ENCODE results near the gene RIC1. TPM values are rescaled to one million over a fixed set of nuclear protein-coding genes. Genes with fewer than 3 reads are reported as not detected.
"Not testable (repeated sequence)": the region's sequence is repeated elsewhere in the genome, so short reads cannot be mapped to it uniquely, and the experiment has no call there.

The RIC1 gene
- total RNA-seq, 5 donors from 2014 or later (not counting 1 experiment from before 2014, with no cell fraction given) = 22.2 to 29.9 (median 22.9) TPM

DNA sequence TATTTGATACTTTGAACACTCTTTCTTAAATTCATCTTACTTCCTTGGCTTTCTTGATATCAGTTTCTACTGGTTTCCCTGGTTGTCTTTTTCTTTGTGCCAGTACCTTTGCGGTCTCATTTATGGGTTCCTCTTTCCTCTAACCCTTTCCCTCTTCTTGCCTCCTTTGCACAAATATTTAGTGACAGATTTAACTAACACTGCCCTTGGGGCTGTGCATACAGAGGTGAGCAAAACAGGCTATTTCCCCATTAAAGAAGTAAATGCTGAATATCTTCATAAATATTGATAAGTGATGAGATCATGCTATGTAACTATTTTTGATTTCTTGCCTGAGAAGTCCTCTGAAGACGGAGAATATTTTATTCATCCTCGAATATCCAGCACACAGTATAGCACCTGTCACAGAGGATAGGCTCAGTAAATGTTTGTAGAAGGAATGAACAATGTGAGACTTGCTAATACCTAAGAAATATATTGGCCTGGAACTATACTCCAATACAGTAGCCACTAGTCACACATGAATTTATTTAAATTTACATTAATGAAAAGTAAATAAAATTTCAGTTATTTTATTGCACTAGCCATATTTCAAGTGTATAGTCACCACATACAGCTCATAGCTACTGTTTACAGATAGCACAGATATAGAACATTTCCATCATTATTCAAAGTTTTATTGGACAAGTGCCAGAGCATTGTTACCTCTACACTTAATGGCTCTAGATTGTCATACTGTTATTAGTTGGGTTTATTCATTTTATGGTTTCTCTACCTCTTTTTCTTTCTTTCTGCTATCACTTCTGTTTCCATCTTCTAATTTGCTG lies 90.4 kb downstream of the RIC1 start:
- H3K4me3 Mint-ChIP-seq = no peak overlapping the region
- no CpG with 5 or more reads among the region's 3 CpGs for WGBS (ENCODE audit: insufficient coverage)
- Histone ChIP-seq H3K27ac (ENCODE audit: low read length) (no peak overlapping the region), H3K27me3 (replicated peaks in 1 of 2; ENCODE audit: control insufficient read depth in 2 of 2, extremely low read depth in 1 of 2, insufficient read depth in 2 of 2, low read length in 1 of 2) (no peaks in the 10 kb centered on the region), H3K9me3 (no peaks in the 10 kb centered on the region), H3K36me3 (ENCODE audit: control insufficient read depth in 2 of 2, extremely low read depth in 1 of 2, insufficient read depth in 1 of 2, low read length in 1 of 2) (peaks cover 0 to 23% of the 10 kb centered on the region in 2 donors), H3K4me1 (ENCODE audit: control insufficient read depth in 1 of 2, extremely low read depth in 1 of 2, insufficient read depth in 2 of 2, low read length in 2 of 2) (no peaks in the 10 kb centered on the region), H3K4me3 (ENCODE audit: control insufficient read depth in 1 of 2, extremely low read depth in 1 of 2, low read length in 1 of 2) (no peak overlapping the region)
- CTCF ChIA-PET = no interaction called here
- DNase-seq = no peak
- H3K4me1 Mint-ChIP-seq = peaks cover 4 to 8% (median 7%) of the 10 kb centered on the region in 3 donors
- H3K9me3 Mint-ChIP-seq = peaks cover 0 to 14% (median 6%) of the 10 kb centered on the region in 3 donors
- ATAC-seq (replicated peaks in 1 of 4) = no peak
- peak overlapping the region in 1 of 2 donors; percentile 25 for H3K27ac Mint-ChIP-seq
- H3K27me3 Mint-ChIP-seq = no peaks in the 10 kb centered on the region
- POLR2A ChIA-PET = interaction anchor here in 1 of 2 donors (0.7 kb wide), 1 partner anchor 21 kb away, joined by 3 read pairs; no protein-coding TSS in a partner anchor
- peaks cover 69% of the 10 kb centered on the region for H3K36me3 Mint-ChIP-seq

DNA sequence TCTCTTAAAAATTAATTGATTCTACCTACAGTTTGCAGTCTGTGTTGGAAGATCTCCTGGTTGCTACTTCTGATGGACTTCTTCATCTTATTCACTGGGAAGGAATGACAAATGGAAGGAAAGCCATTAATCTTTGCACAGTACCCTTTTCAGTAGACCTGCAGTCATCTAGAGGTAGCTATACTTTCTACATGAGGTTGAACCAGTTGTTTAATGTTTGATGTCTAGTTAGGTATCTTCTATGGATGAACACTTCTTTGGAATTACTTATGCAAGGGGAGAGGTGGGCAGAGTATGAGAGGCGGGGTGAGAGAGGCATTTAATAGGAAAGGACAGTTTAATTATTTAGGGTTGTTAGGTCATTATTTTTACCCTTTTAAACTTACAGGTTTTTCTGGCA lies 91.2 kb downstream of the RIC1 start:
- no peaks in the 10 kb centered on the region for H3K4me1 ChIP-seq (ENCODE audit: control insufficient read depth in 1 of 2, extremely low read depth in 1 of 2, insufficient read depth in 2 of 2, low read length in 2 of 2)
- no CpG with 5 or more reads among the region's 1 CpG for WGBS (ENCODE audit: insufficient coverage)
- CTCF ChIA-PET = no interaction called here
- no peak overlapping the region for H3K4me3 ChIP-seq (ENCODE audit: control insufficient read depth in 1 of 2, extremely low read depth in 1 of 2, low read length in 1 of 2)
- POLR2A ChIA-PET = no interaction called here
- DNase-seq (no peak), ATAC-seq (replicated peaks in 1 of 4) (no peak)
- no peak overlapping the region for H3K4me3 Mint-ChIP-seq
- H3K36me3 ChIP-seq (ENCODE audit: control insufficient read depth in 2 of 2, extremely low read depth in 1 of 2, insufficient read depth in 1 of 2, low read length in 1 of 2) = peaks cover 0 to 23% of the 10 kb centered on the region in 2 donors
- peaks cover 70% of the 10 kb centered on the region for H3K36me3 Mint-ChIP-seq
- H3K27me3 Mint-ChIP-seq = no peaks in the 10 kb centered on the region
- peaks cover 0 to 14% (median 6%) of the 10 kb centered on the region in 3 donors for H3K9me3 Mint-ChIP-seq
- no peaks in the 10 kb centered on the region for H3K9me3 ChIP-seq
- peaks cover 4 to 8% (median 7%) of the 10 kb centered on the region in 3 donors for H3K4me1 Mint-ChIP-seq
- no peaks in the 10 kb centered on the region for H3K27me3 ChIP-seq (replicated peaks in 1 of 2; ENCODE audit: control insufficient read depth in 2 of 2, extremely low read depth in 1 of 2, insufficient read depth in 2 of 2, low read length in 1 of 2)
- no peak overlapping the region for H3K27ac ChIP-seq (ENCODE audit: low read length)
- peak overlapping the region in 1 of 2 donors; percentile 2 for H3K27ac Mint-ChIP-seq

- CTCF ChIA-PET = interaction anchor here in 1 of 2 donors (0.6 kb wide), 1 partner anchor 17 kb away, joined by 4 read pairs; no protein-coding TSS in a partner anchor
Measured at GRCh38 chr9:5721279-5722087, 92.6 kb downstream of the RIC1 start.

GRCh38 chr9:5722679-5723078 lies 93.8 kb downstream of the RIC1 start:
- H3K4me1 ChIP-seq (ENCODE audit: control insufficient read depth in 1 of 2, extremely low read depth in 1 of 2, insufficient read depth in 2 of 2, low read length in 2 of 2); H3K27ac ChIP-seq (ENCODE audit: low read length); DNase-seq; ATAC-seq (replicated peaks in 1 of 4); H3K4me3 ChIP-seq (ENCODE audit: control insufficient read depth in 1 of 2, extremely low read depth in 1 of 2, low read length in 1 of 2); H3K4me3 Mint-ChIP-seq; H3K9me3 Mint-ChIP-seq; H3K27ac Mint-ChIP-seq; H3K9me3 ChIP-seq; H3K27me3 ChIP-seq (replicated peaks in 1 of 2; ENCODE audit: control insufficient read depth in 2 of 2, extremely low read depth in 1 of 2, insufficient read depth in 2 of 2, low read length in 1 of 2); H3K27me3 Mint-ChIP-seq: not testable (repeated sequence)
- peaks cover 7 to 19% (median 7%) of the 10 kb centered on the region in 3 donors for H3K4me1 Mint-ChIP-seq
- WGBS (ENCODE audit: insufficient coverage) = 100% methylated on average over 1 of the region's 4 CpGs
- CTCF ChIA-PET = interaction anchor here in 1 of 2 donors (0.6 kb wide), 1 partner anchor 229 kb away, joined by 10 read pairs; no protein-coding TSS in a partner anchor
- POLR2A ChIA-PET = interaction anchor here in 1 of 2 donors (0.6 kb wide), 1 partner anchor 22 kb away, joined by 9 read pairs; no protein-coding TSS in a partner anchor
- peaks cover 77% of the 10 kb centered on the region for H3K36me3 Mint-ChIP-seq
- peaks cover 0 to 18% of the 10 kb centered on the region in 2 donors for H3K36me3 ChIP-seq (ENCODE audit: control insufficient read depth in 2 of 2, extremely low read depth in 1 of 2, insufficient read depth in 1 of 2, low read length in 1 of 2)

More at GRCh38 chr9:5721279-5722087, 92.6 kb downstream of the RIC1 start:
- Histone ChIP-seq H3K27ac (ENCODE audit: low read length) (no peak overlapping the region), H3K4me3 (ENCODE audit: control insufficient read depth in 1 of 2, extremely low read depth in 1 of 2, low read length in 1 of 2) (no peak overlapping the region), H3K27me3 (replicated peaks in 1 of 2; ENCODE audit: control insufficient read depth in 2 of 2, extremely low read depth in 1 of 2, insufficient read depth in 2 of 2, low read length in 1 of 2) (no peaks in the 10 kb centered on the region), H3K36me3 (ENCODE audit: control insufficient read depth in 2 of 2, extremely low read depth in 1 of 2, insufficient read depth in 1 of 2, low read length in 1 of 2) (peaks cover 0 to 17% of the 10 kb centered on the region in 2 donors), H3K4me1 (ENCODE audit: control insufficient read depth in 1 of 2, extremely low read depth in 1 of 2, insufficient read depth in 2 of 2, low read length in 2 of 2) (no peaks in the 10 kb centered on the region), H3K9me3 (no peaks in the 10 kb centered on the region)
- WGBS (ENCODE audit: insufficient coverage) = 97% methylated on average over 14 of the region's 18 CpGs
- POLR2A ChIA-PET = no interaction called here
- no peak for ATAC-seq (replicated peaks in 1 of 4)
- Mint-ChIP-seq H3K4me3 (no peak overlapping the region), H3K4me1 (peaks cover 7 to 15% (median 8%) of the 10 kb centered on the region in 3 donors), H3K36me3 (peaks cover 75% of the 10 kb centered on the region), H3K27me3 (no peaks in the 10 kb centered on the region), H3K9me3 (peaks cover 0 to 12% (median 5%) of the 10 kb centered on the region in 3 donors), H3K27ac (no peak overlapping the region)
- no peak for DNase-seq

DNA sequence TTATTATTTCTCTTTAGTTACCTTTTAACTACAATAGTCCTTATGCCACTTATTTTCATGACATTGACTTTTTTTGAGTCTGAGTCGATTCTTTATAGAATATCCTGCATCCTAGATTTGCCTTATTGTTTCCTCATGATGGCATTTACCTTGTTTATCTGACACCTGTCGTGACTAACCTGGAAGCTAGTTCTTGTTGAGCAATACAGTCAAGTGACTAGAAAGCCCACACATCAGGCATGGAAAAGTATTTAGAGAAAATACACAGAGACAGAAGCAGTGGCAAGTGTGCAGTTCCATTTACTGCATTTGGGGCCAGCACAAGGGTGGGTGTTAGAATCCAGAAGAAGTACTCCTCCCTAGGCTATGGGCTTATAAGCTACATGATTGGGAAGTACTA lies 106.2 kb downstream of the RIC1 start:
- no peak overlapping the region for H3K4me3 Mint-ChIP-seq
- peaks cover 0 to 6% of the 10 kb centered on the region in 2 donors for H3K36me3 ChIP-seq (ENCODE audit: control insufficient read depth in 2 of 2, extremely low read depth in 1 of 2, insufficient read depth in 1 of 2, low read length in 1 of 2)
- CTCF ChIA-PET = interaction anchor here in 1 of 2 donors (0.7 kb wide), 1 partner anchor 37 kb away, joined by 3 read pairs; no protein-coding TSS in a partner anchor
- no peaks in the 10 kb centered on the region for H3K27me3 ChIP-seq (replicated peaks in 1 of 2; ENCODE audit: control insufficient read depth in 2 of 2, extremely low read depth in 1 of 2, insufficient read depth in 2 of 2, low read length in 1 of 2)
- no peak for DNase-seq
- no peaks in the 10 kb centered on the region for H3K4me1 ChIP-seq (ENCODE audit: control insufficient read depth in 1 of 2, extremely low read depth in 1 of 2, insufficient read depth in 2 of 2, low read length in 2 of 2)
- H3K9me3 ChIP-seq = no peaks in the 10 kb centered on the region
- H3K4me3 ChIP-seq (ENCODE audit: control insufficient read depth in 1 of 2, extremely low read depth in 1 of 2, low read length in 1 of 2) = no peak overlapping the region
- POLR2A ChIA-PET = no interaction called here
- 100% methylated on average over 1 of the region's 2 CpGs for WGBS (ENCODE audit: insufficient coverage)
- ATAC-seq (replicated peaks in 1 of 4) = no peak
- no peaks in the 10 kb centered on the region for H3K9me3 Mint-ChIP-seq
- H3K36me3 Mint-ChIP-seq = peaks cover 51% of the 10 kb centered on the region
- H3K27me3 Mint-ChIP-seq = no peaks in the 10 kb centered on the region
- H3K4me1 Mint-ChIP-seq = no peaks in the 10 kb centered on the region
- no peak overlapping the region for H3K27ac ChIP-seq (ENCODE audit: low read length)
- no peak overlapping the region for H3K27ac Mint-ChIP-seq

Data from T-cell (primary cell).